Esophagus mucosa (tissue), 1 donor: ENCODE measurements around the gene RTL3. TPM values are rescaled to one million over a fixed set of nuclear protein-coding genes. Genes with fewer than 3 reads are reported as not detected.

ENCODE experiments used
- ATAC-seq: fragments of 200-7000 bp; cut with Tn5 transposase; one replicate; pipeline ENCODE4 v1.9.1; 2020
- total RNA-seq: library from RNA; stranded (reverse); gene quantifications from one replicate; pipeline ENCODE4 v1.2.4, GENCODE V29; 2023
- donor health status: DM: yes; HTN: yes; CAD: no.

The RTL3 gene
- total RNA-seq, 1 donor from 2014 or later = not detected

DNA sequence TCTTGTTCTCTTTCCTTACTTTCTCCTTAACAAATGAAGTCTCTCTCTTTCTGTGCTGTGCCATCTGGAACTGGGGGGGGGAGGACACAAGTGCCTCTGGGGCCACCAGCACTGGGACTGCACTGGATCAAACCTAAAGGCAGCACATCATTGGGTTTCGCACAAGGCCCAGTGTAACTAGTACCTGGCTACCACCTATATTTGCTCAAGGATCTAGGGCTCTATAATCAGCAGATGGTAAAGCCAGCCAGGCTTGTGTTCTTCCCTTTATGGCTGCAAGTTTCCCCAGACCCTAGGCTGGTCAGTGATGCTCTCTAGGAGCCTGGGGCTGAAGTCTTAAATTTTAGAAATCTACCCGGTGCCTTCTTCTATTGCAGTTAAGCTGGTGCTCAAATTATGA lies 40.1 kb downstream of the RTL3 start:
- no peak for ATAC-seq

DNA sequence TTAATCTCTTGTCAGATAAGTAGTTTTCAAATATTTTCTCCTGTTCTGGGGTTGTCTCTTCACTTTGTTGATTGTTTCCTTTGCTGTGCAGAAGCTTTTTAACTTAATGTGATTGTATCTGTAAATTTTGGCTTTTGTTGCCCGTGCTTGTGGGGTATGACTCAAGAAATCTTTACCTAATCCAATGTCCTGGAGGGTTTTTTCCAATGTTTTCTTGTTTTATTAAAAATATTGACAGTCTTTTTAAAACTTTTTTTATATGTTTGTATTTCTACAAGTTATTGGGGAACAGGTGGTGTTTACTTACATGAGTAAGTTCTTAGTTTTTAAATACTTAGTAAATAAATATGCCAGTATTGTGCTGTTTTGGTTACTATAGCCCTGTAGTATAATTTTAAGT lies 44.9 kb downstream of the RTL3 start:
- no peak for ATAC-seq

Other genes starting within 250 kb of the RTL3 start
- gene LPAR4, start 88.4 kb upstream of the RTL3 start, total RNA-seq = not detected